Panc1 (cell line): ENCODE data around the gene CLEC16A.

ENCODE experiments used
- CTCF ChIP-seq: fragments of 450-650 bp; IDR thresholded peaks from 2 replicates; pipeline ENCODE4 v1.5.1; 2017; ENCODE audit warnings: mild to moderate bottlenecking
- POLR2AphosphoS5 ChIP-seq: IDR thresholded peaks from 2 replicates; pipeline ENCODE4 v1.6.1; 2012; ENCODE audit warnings: mild to moderate bottlenecking, low read depth, low read length, moderate library complexity
- REST ChIP-seq, 2 experiments: IDR thresholded peaks; 2 replicates each; pipeline ENCODE4 v1.6.1; 2011 to 2012; ENCODE audit warnings: low read depth in 2 of 2, control low read depth in 1 of 2, low read length in 1 of 2, mild to moderate bottlenecking in 1 of 2, moderate library complexity in 1 of 2; ENCODE audit not compliant: insufficient read depth in 1 of 2
- TCF7L2 ChIP-seq: IDR thresholded peaks from 2 replicates; pipeline ENCODE4 v1.6.1; 2011; ENCODE audit warnings: mild to moderate bottlenecking, low read depth, low read length, inconsistent platforms

GRCh38 chr16:10922328-10923145 lies 21.8 kb upstream of the CLEC16A start:
- TF ChIP-seq CTCF (no peak), POLR2AphosphoS5 (no peak), TCF7L2 (no peak), REST (IDR thresholded peaks at IDR 0.05; ENCODE audit: insufficient read depth in 1 of 2, low read depth in 2 of 2, low read length in 1 of 2) (no peak)
